Neuronal stem cell (in vitro differentiated cells): Measurements from ENCODE around the gene MICAL3.

Source experiments
- DNase-seq: peaks from one replicate; pipeline ENCODE4 v3.0.0-alpha.2; 2013; ENCODE audit warnings: low spot score
- H2AFZ ChIP-seq: one replicate; pipeline ENCODE4 v1.6.1; 2013; ENCODE audit warnings: mild to moderate bottlenecking, low read length, inconsistent platforms
- H2AK5ac ChIP-seq: 2 replicates; pipeline ENCODE4 v1.6.1; 2013; ENCODE audit warnings: low read depth, mild to moderate bottlenecking, inconsistent platforms, low read length, moderate library complexity, mixed read lengths
- H2BK120ac ChIP-seq: 2 replicates; pipeline ENCODE4 v1.6.1; 2013; ENCODE audit warnings: low read depth, mild to moderate bottlenecking, inconsistent platforms, low read length, moderate library complexity, mixed read lengths
- H2BK12ac ChIP-seq: one replicate; pipeline ENCODE4 v1.6.1; 2013; ENCODE audit warnings: low read length, inconsistent platforms
- H2BK15ac ChIP-seq: 2 replicates; pipeline ENCODE4 v1.6.1; 2013; ENCODE audit warnings: mild to moderate bottlenecking, low read length, inconsistent platforms, mixed read lengths
- H2BK5ac ChIP-seq: one replicate; pipeline ENCODE4 v1.6.1; 2013; ENCODE audit warnings: inconsistent platforms, mild to moderate bottlenecking, low read length, moderate library complexity
- H3K14ac ChIP-seq: one replicate; pipeline ENCODE4 v1.6.1; 2013; ENCODE audit warnings: low read length, inconsistent platforms
- H3K18ac ChIP-seq: 2 replicates; pipeline ENCODE4 v1.6.1; 2013; ENCODE audit warnings: low read length, inconsistent platforms
- H3K23ac ChIP-seq: 2 replicates; pipeline ENCODE4 v1.6.1; 2013; ENCODE audit warnings: low read depth, mild to moderate bottlenecking, mixed read lengths, low read length, inconsistent platforms; ENCODE audit not compliant: poor library complexity
- H3K27ac ChIP-seq: replicated peaks from 3 replicates; pipeline ENCODE4 v1.5.1; 2013; ENCODE audit warnings: low read length, inconsistent platforms
- H3K27me3 ChIP-seq, 3 experiments: 2 replicates each; pipeline ENCODE4 v1.6.1; 2013; ENCODE audit warnings: low read length in 3 of 3, mild to moderate bottlenecking in 2 of 3, inconsistent platforms in 1 of 3, low read depth in 1 of 3, mixed read lengths in 1 of 3, moderate library complexity in 1 of 3; ENCODE audit not compliant: control insufficient read depth in 3 of 3, insufficient read depth in 3 of 3
- H3K36me3 ChIP-seq, 2 donors: replicated peaks in 1 of 2; 2 replicates each; pipeline ENCODE4 v1.6.1; 2013; ENCODE audit warnings: low read length in 2 of 2; ENCODE audit not compliant: control insufficient read depth in 2 of 2, insufficient read depth in 2 of 2
- H3K4ac ChIP-seq: 2 replicates; pipeline ENCODE4 v1.6.1; 2013; ENCODE audit warnings: inconsistent platforms, mild to moderate bottlenecking, low read length, moderate library complexity
- H3K4me1 ChIP-seq, 2 donors: 1 replicate in 1 of 2; 2 replicates in 1 of 2; pipeline ENCODE4 v1.6.1; 2013; ENCODE audit warnings: low read length in 2 of 2, low read depth in 1 of 2; ENCODE audit not compliant: control insufficient read depth in 2 of 2, insufficient read depth in 1 of 2
- H3K4me2 ChIP-seq: one replicate; pipeline ENCODE4 v1.6.1; 2013; ENCODE audit warnings: mild to moderate bottlenecking, low read length, inconsistent platforms; ENCODE audit not compliant: insufficient read depth, poor library complexity, severe bottlenecking
- H3K4me3 ChIP-seq, 2 donors: 2 replicates each; pipeline ENCODE4 v1.5.1; 2013; ENCODE audit warnings: low read length in 2 of 2, mild to moderate bottlenecking in 2 of 2, inconsistent platforms in 1 of 2, moderate library complexity in 1 of 2
- H3K79me1 ChIP-seq: one replicate; pipeline ENCODE4 v1.6.1; 2013; ENCODE audit warnings: low read depth, mild to moderate bottlenecking, inconsistent platforms, low read length, moderate library complexity
- H3K9ac ChIP-seq: one replicate; pipeline ENCODE4 v1.6.1; 2013; ENCODE audit warnings: mild to moderate bottlenecking, low read depth, low read length, inconsistent platforms; ENCODE audit not compliant: poor library complexity
- H3K9me3 ChIP-seq, 2 donors: replicated peaks in 1 of 2; 2 replicates each; pipeline versions ENCODE3 to v1.6.1; 2013; ENCODE audit warnings: low read length in 2 of 2, mild to moderate bottlenecking in 2 of 2, inconsistent platforms in 1 of 2, low read depth in 1 of 2, mixed read lengths in 1 of 2, moderate library complexity in 1 of 2; ENCODE audit not compliant: control insufficient read depth in 2 of 2, insufficient read depth in 1 of 2
- H4K8ac ChIP-seq: one replicate; pipeline ENCODE4 v1.6.1; 2013; ENCODE audit warnings: low read depth, mild to moderate bottlenecking, inconsistent platforms, low read length, moderate library complexity
- H4K91ac ChIP-seq: one replicate; pipeline ENCODE4 v1.6.1; 2013; ENCODE audit warnings: low read length, low read depth, mild to moderate bottlenecking, inconsistent platforms; ENCODE audit not compliant: poor library complexity
- WGBS, 2 donors: extraction: QIAGEN DNeasy Blood & Tissue Kit; methylation state at CpG; one replicate each; pipeline ENCODE4 v1.1.7; 2013; ENCODE audit warnings: missing lambda C conversion rate in 2 of 2, mixed read lengths in 1 of 2; ENCODE audit not compliant: insufficient read length in 2 of 2, insufficient replicate concordance in 1 of 2; ENCODE audit errors: extremely low coverage in 2 of 2; 5-methylcytosine and 5-hydroxymethylcytosine counted together

Gene MICAL3

DNA sequence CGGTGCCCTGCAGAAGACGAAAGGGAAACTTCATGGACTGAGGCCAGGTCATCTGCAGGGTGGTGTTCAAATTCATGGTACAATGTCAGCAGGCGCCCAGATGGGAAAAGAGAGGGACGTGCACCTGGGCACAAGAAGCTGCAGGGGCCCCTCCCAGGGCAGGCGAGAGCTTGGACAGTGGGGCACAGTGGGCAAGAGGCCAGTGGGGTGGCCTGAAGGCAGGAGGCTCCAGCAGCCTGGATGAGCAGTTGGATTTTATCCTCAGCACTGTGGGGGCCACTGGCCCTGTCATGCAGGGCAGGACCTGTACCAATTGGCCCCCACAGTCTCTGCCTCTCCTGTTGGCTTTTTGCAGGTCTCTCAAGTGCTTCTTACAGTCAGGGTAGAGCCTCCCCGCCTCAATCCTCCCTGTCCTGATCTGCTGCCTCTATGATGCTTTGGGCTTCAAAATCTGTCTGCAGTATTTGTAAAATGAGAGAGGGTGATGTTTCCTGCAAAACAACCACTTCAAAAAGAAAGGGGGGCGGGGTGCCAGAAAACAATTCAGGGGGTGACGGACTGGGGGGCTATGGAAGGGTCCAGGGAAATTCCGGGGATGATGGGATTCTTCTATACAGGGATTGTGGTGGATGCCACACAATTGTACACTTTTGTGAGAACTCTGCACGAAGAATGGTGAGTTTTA lies 248.4 kb downstream of the MICAL3 start:
- Histone ChIP-seq H4K8ac (no peak overlapping the region), H3K27me3 (no peaks in the 10 kb centered on the region), H2BK120ac (no peak overlapping the region), H3K9me3 (peaks cover 0 to under 1% of the 10 kb centered on the region in 2 donors), H3K4ac (no peak overlapping the region), H3K79me1 (peaks cover 7% of the 10 kb centered on the region), H4K91ac (no peak overlapping the region), H3K4me2 (no peak overlapping the region), H3K14ac (peak overlapping the region; percentile 47), H2BK15ac (peak overlapping the region; percentile 84), H3K9ac (peak overlapping the region; percentile 7), H2BK12ac (peak overlapping the region; percentile 33), H2AK5ac (peak overlapping the region; percentile 85), H3K4me3 (no peak overlapping the region), H3K27ac (no peak overlapping the region), H3K18ac (peak overlapping the region; percentile 90), H3K36me3 (no peaks in the 10 kb centered on the region), H2AFZ (no peak overlapping the region), H3K4me1 (peaks cover 18 to 23% of the 10 kb centered on the region in 2 donors), H3K23ac (peak overlapping the region; percentile 35), H2BK5ac (no peak overlapping the region)
- DNase-seq = no peak
- WGBS, 2 donors = no CpG with 5 or more reads among the region's 10 CpGs

DNA sequence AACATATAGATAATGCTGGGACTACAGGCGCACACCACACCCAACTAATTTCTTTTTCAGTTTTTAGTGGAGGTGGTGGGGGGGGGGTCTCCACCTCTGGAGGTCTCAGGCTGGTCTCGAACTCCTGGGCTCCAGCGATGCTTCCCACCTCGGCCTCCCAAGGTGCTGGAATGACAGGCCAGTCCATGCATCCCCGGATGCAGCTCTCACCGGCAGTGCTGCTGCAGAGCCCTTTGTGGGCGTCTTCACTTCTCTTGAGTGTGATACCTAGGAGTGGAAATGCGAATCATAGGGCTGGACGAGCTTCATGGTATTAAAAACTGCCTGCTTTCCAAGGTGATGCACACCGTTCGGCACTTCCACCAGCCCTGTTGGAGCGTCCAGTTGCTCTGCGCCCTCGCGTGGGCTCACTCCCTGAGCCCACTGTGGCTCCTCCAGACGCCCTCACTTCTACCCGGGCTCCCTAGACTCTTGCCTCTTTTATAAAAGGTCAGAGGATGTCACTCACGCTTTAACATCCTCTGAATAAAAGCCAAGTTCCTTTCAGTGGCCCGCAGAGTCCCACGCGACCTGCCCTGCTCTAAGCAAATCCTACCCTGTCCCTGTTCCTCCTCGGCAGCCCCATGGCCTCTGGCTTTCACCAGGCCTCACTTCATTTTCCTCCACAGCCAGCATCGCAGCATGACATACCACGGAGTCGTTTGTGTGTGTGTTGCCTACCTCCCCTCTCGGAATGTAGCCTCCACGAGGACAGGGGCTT lies 249.3 kb downstream of the MICAL3 start:
- H3K9me3 ChIP-seq = no peaks in the 10 kb centered on the region

DNA sequence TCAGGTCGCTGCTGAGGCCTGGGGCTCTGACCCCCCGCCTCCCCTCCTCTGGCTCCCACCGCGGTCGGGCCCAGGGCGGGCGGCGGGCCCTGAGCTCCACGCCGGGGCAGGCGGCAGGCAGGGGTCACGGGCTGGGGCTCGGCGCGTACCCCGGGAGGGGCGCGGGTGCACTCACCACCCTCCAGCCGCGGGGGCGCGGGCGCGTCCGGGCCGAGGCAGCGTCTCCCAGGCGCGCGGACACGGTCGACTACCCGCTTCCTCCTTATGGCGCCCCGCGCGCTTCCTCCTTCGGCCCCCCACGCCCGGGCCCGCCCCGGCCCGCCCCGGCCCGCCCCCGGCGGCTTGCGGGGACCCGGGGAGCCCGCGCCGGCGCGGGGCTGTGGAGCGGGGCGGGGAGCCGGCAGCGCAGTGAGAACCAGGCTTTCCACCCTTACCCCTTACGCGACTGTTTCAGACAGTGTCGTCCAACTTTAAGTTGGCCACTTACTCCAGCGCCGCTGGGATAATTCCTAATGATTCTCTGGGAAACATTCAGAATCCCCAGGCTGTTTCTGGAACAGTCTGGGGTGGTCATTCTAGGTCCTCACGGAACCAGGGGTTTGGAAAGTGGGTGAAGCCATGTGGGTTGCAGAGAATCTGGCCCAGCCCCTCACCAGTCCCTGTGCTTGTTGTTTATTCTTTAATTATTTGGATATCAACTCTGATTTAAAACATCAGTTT lies 250.0 kb downstream of the MICAL3 start, which contains the start of gene BID:
Gene BID (minus strand): TSS at position 264 of the 720 bp plus-strand sequence. CDS start 24,353 bp downstream, outside the sequence.
- Histone ChIP-seq H3K27ac (peak within 1 kb of the TSS; percentile 69), H2BK5ac (peak within 1 kb of the TSS; percentile 53), H4K8ac (peak within 1 kb of the TSS; percentile 98), H3K9ac (peak within 1 kb of the TSS; percentile 98), H3K27me3 (no peaks in the 10 kb centered on the region), H3K4me2 (peak within 1 kb of the TSS; percentile 89), H3K79me1 (peaks cover 12% of the 10 kb centered on the region), H2BK15ac (peak within 1 kb of the TSS; percentile 91), H2BK120ac (peak within 1 kb of the TSS; percentile 91), H3K36me3 (no peaks in the 10 kb centered on the region), H2AFZ (peak within 1 kb of the TSS; percentile 99), H3K18ac (peak within 1 kb of the TSS; percentile 98), H2BK12ac (peak within 1 kb of the TSS; percentile 73), H3K4me1 (peaks cover 14 to 19% of the 10 kb centered on the region in 2 donors), H3K23ac (peak within 1 kb of the TSS; percentile 89), H3K14ac (peak within 1 kb of the TSS; percentile 8), H2AK5ac (peak within 1 kb of the TSS; percentile 85), H4K91ac (peak within 1 kb of the TSS; percentile 46), H3K9me3 (no peaks in the 10 kb centered on the region), H3K4ac (peak within 1 kb of the TSS; percentile 76), H3K4me3 (peak within 1 kb of the TSS; percentile 73 to 81)
- no CpG with 5 or more reads among the region's 64 CpGs for WGBS, 2 donors
- no peak for DNase-seq

More for the DNA sequence above, 249.3 kb downstream of the MICAL3 start:
- peak overlapping the region; percentile 84 for H2BK15ac ChIP-seq
- no peak overlapping the region for H4K91ac ChIP-seq
- peak overlapping the region; percentile 80 for H3K18ac ChIP-seq
- H3K14ac ChIP-seq = peak overlapping the region; percentile 47
- peak overlapping the region in 1 of 2 donors; percentile 73 for H3K4me3 ChIP-seq
- peak overlapping the region; percentile 7 for H3K9ac ChIP-seq
- no peaks in the 10 kb centered on the region for H3K27me3 ChIP-seq
- H4K8ac ChIP-seq = no peak overlapping the region
- H3K4me2 ChIP-seq = no peak overlapping the region
- no peak overlapping the region for H3K23ac ChIP-seq
- H3K4me1 ChIP-seq = peaks cover 16 to 19% of the 10 kb centered on the region in 2 donors
- peak overlapping the region; percentile 85 for H2AK5ac ChIP-seq
- H2AFZ ChIP-seq = peak overlapping the region; percentile 99
- H3K79me1 ChIP-seq = peaks cover 7% of the 10 kb centered on the region
- no peak overlapping the region for H2BK120ac ChIP-seq
- H2BK5ac ChIP-seq = peak overlapping the region; percentile 53
- no peak overlapping the region for H3K4ac ChIP-seq
- no peak overlapping the region for H3K27ac ChIP-seq
- H2BK12ac ChIP-seq = no peak overlapping the region
- no CpG with 5 or more reads among the region's 27 CpGs for WGBS, 2 donors
- no peak for DNase-seq
- no peaks in the 10 kb centered on the region for H3K36me3 ChIP-seq
